Iris pigment epithelial cell (primary cell): ENCODE data around the gene COASY.
"Not testable (repeated sequence)": the region's sequence is repeated elsewhere in the genome, so short reads cannot be mapped to it uniquely, and the experiment has no call there.

Experiments
- DNase-seq: peaks from one replicate; pipeline ENCODE4 v3.0.0-alpha.2; 2011; ENCODE audit warnings: low read depth

The COASY gene

GRCh38 chr17:42531455-42532354 is 30.2 kb upstream of the COASY start:
- DNase-seq: no peak

GRCh38 chr17:42535155-42536047 is 26.5 kb upstream of the COASY start:
- DNase-seq: no peak

GRCh38 chr17:42536048-42536371 is 25.9 kb upstream of the COASY start, which contains the start of gene NAGLU:
Gene NAGLU, plus strand, starts transcription at chr17:42536241. Its CDS starts 32 bp downstream, at chr17:42536273.
- peak; percentile 79 for DNase-seq

GRCh38 chr17:42536372-42537155 is 25.4 kb upstream of the COASY start:
- peak; percentile 69 for DNase-seq

- no peak for DNase-seq
These were observed 24.7 kb upstream of the COASY start for GRCh38 chr17:42537156-42537805.

GRCh38 chr17:42537826-42538451 is 24.0 kb upstream of the COASY start:
- no peak for DNase-seq

GRCh38 chr17:42538482-42538881 is 23.5 kb upstream of the COASY start:
- DNase-seq: no peak

- DNase-seq: not testable (repeated sequence)
These were observed 21.4 kb upstream of the COASY start for GRCh38 chr17:42540558-42540957.

GRCh38 chr17:42541041-42541833 is 20.7 kb upstream of the COASY start:
- no peak for DNase-seq

- DNase-seq: no peak
These were observed 18.5 kb upstream of the COASY start for GRCh38 chr17:42543190-42544079.

GRCh38 chr17:42544874-42545283 is 17.1 kb upstream of the COASY start:
- DNase-seq: no peak

- not testable (repeated sequence) for DNase-seq
These were observed 16.0 kb upstream of the COASY start for GRCh38 chr17:42545755-42546505.

- no peak for DNase-seq
These were observed 14.9 kb upstream of the COASY start for GRCh38 chr17:42547001-42547461.

GRCh38 chr17:42547698-42548069 is 14.3 kb upstream of the COASY start:
- no peak for DNase-seq

GRCh38 chr17:42548070-42548837 is 13.7 kb upstream of the COASY start:
- DNase-seq: peak; percentile 56

- DNase-seq: no peak
These were observed 12.8 kb upstream of the COASY start for GRCh38 chr17:42548993-42549755.

- not testable (repeated sequence) for DNase-seq
These were observed 9.2 kb upstream of the COASY start, which contains the start of gene HSD17B1 for GRCh38 chr17:42552736-42553135. Gene HSD17B1, plus strand, starts transcription at chr17:42552923. Its CDS starts 11 bp downstream, at chr17:42552934.
